ENCODE measurements around the gene ELK3.

GRCh38 chr12:96233168-96233567 lies 39.0 kb downstream of the ELK3 start:
- TF ChIP-seq EZH2phosphoT487 (IDR thresholded peaks at IDR 0.05; ENCODE audit: unreplicated experiment) (no peak), CREB1 (CRISPR knock-in tag; IDR thresholded peaks at IDR 0.05; ENCODE audit: low read depth) (no peak)
- TF ChIP-seq, protein P1, sequence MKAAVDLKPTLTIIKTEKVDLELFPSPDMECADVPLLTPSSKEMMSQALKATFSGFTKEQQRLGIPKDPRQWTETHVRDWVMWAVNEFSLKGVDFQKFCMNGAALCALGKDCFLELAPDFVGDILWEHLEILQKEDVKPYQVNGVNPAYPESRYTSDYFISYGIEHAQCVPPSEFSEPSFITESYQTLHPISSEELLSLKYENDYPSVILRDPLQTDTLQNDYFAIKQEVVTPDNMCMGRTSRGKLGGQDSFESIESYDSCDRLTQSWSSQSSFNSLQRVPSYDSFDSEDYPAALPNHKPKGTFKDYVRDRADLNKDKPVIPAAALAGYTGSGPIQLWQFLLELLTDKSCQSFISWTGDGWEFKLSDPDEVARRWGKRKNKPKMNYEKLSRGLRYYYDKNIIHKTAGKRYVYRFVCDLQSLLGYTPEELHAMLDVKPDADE (IDR thresholded peaks at IDR 0.05), result no peak

Data from GM23338 (cell line).